ENCODE measurements around the gene FDX2. TPM values are rescaled to one million over a fixed set of nuclear protein-coding genes. Genes with fewer than 3 reads are reported as not detected.
A peak's percentile ranks its signal among the peaks of the same experiment; 100 is the strongest.

FDX2 gene
- total and polyA plus RNA-seq, 2 experiments from 2014 or later: 28.7 to 35.0 TPM

DNA sequence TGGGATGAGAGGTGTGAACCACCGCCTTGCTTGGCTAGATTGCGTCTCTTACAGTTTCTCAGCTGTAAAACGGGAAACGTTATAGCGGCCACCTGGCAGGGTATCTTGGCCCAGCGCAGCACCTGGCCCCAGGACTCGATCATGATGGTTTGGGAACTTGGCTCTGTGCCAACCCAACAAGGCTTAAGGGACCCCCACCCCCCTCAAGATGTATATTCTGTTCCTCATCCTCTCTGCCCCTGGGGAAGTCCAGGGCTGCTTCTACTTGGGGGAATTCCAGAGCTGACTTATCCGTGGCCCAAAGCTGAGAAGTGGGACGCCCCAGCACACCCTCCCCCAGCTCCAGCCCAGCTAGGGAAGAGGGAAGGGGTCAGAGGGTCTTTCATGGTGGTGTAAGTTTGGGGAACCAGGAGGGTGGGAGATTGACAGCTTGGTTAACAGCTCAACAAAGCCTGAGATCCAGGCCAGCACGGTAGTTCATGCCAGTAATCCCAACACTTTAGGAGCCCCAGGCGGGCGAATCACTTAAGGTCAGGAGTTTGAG, 44.2 kb downstream of the FDX2 start:
- peak overlapping the region; percentile 53 for H3K4me3 ChIP-seq
- peak overlapping the region; percentile 77 for H3K4me2 ChIP-seq
- TF ChIP-seq, protein P1, sequence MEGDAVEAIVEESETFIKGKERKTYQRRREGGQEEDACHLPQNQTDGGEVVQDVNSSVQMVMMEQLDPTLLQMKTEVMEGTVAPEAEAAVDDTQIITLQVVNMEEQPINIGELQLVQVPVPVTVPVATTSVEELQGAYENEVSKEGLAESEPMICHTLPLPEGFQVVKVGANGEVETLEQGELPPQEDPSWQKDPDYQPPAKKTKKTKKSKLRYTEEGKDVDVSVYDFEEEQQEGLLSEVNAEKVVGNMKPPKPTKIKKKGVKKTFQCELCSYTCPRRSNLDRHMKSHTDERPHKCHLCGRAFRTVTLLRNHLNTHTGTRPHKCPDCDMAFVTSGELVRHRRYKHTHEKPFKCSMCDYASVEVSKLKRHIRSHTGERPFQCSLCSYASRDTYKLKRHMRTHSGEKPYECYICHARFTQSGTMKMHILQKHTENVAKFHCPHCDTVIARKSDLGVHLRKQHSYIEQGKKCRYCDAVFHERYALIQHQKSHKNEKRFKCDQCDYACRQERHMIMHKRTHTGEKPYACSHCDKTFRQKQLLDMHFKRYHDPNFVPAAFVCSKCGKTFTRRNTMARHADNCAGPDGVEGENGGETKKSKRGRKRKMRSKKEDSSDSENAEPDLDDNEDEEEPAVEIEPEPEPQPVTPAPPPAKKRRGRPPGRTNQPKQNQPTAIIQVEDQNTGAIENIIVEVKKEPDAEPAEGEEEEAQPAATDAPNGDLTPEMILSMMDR (conservative IDR thresholded peaks at IDR 0.05; ENCODE audit: low read depth in 2 of 2): no peak
- no peak for TF ChIP-seq POLR2AphosphoS5 (IDR thresholded peaks at IDR 0.05; ENCODE audit: low read depth)
- TF ChIP-seq STAT1 (IDR thresholded peaks at IDR 0.05; ENCODE audit: unreplicated experiment): no peak
- TF ChIP-seq EZH2 (IDR thresholded peaks at IDR 0.05; ENCODE audit: low read depth, unreplicated experiment): no peak
- TF ChIP-seq, protein P2, sequence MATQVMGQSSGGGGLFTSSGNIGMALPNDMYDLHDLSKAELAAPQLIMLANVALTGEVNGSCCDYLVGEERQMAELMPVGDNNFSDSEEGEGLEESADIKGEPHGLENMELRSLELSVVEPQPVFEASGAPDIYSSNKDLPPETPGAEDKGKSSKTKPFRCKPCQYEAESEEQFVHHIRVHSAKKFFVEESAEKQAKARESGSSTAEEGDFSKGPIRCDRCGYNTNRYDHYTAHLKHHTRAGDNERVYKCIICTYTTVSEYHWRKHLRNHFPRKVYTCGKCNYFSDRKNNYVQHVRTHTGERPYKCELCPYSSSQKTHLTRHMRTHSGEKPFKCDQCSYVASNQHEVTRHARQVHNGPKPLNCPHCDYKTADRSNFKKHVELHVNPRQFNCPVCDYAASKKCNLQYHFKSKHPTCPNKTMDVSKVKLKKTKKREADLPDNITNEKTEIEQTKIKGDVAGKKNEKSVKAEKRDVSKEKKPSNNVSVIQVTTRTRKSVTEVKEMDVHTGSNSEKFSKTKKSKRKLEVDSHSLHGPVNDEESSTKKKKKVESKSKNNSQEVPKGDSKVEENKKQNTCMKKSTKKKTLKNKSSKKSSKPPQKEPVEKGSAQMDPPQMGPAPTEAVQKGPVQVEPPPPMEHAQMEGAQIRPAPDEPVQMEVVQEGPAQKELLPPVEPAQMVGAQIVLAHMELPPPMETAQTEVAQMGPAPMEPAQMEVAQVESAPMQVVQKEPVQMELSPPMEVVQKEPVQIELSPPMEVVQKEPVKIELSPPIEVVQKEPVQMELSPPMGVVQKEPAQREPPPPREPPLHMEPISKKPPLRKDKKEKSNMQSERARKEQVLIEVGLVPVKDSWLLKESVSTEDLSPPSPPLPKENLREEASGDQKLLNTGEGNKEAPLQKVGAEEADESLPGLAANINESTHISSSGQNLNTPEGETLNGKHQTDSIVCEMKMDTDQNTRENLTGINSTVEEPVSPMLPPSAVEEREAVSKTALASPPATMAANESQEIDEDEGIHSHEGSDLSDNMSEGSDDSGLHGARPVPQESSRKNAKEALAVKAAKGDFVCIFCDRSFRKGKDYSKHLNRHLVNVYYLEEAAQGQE (IDR thresholded peaks at IDR 0.05; ENCODE audit: unreplicated experiment): no peak
- TF ChIP-seq, protein P3, sequence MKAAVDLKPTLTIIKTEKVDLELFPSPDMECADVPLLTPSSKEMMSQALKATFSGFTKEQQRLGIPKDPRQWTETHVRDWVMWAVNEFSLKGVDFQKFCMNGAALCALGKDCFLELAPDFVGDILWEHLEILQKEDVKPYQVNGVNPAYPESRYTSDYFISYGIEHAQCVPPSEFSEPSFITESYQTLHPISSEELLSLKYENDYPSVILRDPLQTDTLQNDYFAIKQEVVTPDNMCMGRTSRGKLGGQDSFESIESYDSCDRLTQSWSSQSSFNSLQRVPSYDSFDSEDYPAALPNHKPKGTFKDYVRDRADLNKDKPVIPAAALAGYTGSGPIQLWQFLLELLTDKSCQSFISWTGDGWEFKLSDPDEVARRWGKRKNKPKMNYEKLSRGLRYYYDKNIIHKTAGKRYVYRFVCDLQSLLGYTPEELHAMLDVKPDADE (IDR thresholded peaks at IDR 0.05): no peak
- TF ChIP-seq, protein P4, sequence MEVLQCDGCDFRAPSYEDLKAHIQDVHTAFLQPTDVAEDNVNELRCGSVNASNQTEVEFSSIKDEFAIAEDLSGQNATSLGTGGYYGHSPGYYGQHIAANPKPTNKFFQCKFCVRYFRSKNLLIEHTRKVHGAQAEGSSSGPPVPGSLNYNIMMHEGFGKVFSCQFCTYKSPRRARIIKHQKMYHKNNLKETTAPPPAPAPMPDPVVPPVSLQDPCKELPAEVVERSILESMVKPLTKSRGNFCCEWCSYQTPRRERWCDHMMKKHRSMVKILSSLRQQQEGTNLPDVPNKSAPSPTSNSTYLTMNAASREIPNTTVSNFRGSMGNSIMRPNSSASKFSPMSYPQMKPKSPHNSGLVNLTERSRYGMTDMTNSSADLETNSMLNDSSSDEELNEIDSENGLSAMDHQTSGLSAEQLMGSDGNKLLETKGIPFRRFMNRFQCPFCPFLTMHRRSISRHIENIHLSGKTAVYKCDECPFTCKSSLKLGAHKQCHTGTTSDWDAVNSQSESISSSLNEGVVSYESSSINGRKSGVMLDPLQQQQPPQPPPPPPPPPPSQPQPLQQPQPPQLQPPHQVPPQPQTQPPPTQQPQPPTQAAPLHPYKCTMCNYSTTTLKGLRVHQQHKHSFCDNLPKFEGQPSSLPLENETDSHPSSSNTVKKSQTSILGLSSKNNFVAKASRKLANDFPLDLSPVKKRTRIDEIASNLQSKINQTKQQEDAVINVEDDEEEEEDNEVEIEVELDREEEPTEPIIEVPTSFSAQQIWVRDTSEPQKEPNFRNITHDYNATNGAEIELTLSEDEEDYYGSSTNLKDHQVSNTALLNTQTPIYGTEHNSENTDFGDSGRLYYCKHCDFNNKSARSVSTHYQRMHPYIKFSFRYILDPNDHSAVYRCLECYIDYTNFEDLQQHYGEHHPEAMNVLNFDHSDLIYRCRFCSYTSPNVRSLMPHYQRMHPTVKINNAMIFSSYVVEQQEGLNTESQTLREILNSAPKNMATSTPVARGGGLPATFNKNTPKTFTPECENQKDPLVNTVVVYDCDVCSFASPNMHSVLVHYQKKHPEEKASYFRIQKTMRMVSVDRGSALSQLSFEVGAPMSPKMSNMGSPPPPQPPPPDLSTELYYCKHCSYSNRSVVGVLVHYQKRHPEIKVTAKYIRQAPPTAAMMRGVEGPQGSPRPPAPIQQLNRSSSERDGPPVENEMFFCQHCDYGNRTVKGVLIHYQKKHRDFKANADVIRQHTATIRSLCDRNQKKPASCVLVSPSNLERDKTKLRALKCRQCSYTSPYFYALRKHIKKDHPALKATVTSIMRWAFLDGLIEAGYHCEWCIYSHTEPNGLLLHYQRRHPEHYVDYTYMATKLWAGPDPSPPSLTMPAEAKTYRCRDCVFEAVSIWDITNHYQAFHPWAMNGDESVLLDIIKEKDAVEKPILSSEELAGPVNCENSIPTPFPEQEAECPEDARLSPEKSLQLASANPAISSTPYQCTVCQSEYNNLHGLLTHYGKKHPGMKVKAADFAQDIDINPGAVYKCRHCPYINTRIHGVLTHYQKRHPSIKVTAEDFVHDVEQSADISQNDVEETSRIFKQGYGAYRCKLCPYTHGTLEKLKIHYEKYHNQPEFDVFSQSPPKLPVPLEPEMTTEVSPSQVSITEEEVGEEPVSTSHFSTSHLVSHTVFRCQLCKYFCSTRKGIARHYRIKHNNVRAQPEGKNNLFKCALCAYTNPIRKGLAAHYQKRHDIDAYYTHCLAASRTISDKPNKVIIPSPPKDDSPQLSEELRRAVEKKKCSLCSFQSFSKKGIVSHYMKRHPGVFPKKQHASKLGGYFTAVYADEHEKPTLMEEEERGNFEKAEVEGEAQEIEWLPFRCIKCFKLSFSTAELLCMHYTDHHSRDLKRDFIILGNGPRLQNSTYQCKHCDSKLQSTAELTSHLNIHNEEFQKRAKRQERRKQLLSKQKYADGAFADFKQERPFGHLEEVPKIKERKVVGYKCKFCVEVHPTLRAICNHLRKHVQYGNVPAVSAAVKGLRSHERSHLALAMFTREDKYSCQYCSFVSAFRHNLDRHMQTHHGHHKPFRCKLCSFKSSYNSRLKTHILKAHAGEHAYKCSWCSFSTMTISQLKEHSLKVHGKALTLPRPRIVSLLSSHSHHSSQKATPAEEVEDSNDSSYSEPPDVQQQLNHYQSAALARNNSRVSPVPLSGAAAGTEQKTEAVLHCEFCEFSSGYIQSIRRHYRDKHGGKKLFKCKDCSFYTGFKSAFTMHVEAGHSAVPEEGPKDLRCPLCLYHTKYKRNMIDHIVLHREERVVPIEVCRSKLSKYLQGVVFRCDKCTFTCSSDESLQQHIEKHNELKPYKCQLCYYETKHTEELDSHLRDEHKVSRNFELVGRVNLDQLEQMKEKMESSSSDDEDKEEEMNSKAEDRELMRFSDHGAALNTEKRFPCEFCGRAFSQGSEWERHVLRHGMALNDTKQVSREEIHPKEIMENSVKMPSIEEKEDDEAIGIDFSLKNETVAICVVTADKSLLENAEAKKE (CRISPR knock-in tag; IDR thresholded peaks at IDR 0.05): no peak
- TF ChIP-seq CREB1 (CRISPR knock-in tag; IDR thresholded peaks at IDR 0.05; ENCODE audit: low read depth): no peak
- no peak for TF ChIP-seq NANOG (IDR thresholded peaks at IDR 0.05; ENCODE audit: borderline replicate concordance)
- no peak for TF ChIP-seq EZH2phosphoT487 (IDR thresholded peaks at IDR 0.05; ENCODE audit: unreplicated experiment)
- TF ChIP-seq ZNF331 (CRISPR knock-in tag; IDR thresholded peaks at IDR 0.05; ENCODE audit: low read depth): no peak
- peaks cover 4% of the 10 kb centered on the region; the same call in 1 of the 2 replicates for H3K4me1 ChIP-seq (ENCODE audit: insufficient read depth)
- no peaks in the 10 kb centered on the region for H3K36me3 ChIP-seq (ENCODE audit: insufficient read depth)
- DNase-seq (ENCODE audit: low spot score) (no peak), ATAC-seq (peak; percentile 6; the same call in 2 of the 3 replicates)
- peaks cover 45% of the 10 kb centered on the region for H3K27me3 ChIP-seq (ENCODE audit: insufficient read depth)
- H2AFZ ChIP-seq: peak overlapping the region; percentile 94; the same call in 1 of the 2 replicates
- Mint-ChIP-seq H3K36me3 (ENCODE audit: low read depth) (peaks cover 4% of the 10 kb centered on the region; the same call in 1 of the 3 replicates), H3K27ac (no peak overlapping the region), H3K9me3 (no peaks in the 10 kb centered on the region; the same call in 2 of the 3 replicates), H3K4me3 (peak overlapping the region; percentile 65), H3K4me1 (peaks cover 4% of the 10 kb centered on the region; the same call in 2 of the 3 replicates), H3K27me3 (ENCODE audit: insufficient read depth, low read depth, poor library complexity) (peaks cover 42% of the 10 kb centered on the region)
- no peak overlapping the region for H3K27ac ChIP-seq (ENCODE audit: low read depth)
- H3K79me2 ChIP-seq (replicated peaks; ENCODE audit: insufficient read depth): no peaks in the 10 kb centered on the region
- H4K20me1 ChIP-seq (replicated peaks; ENCODE audit: insufficient read depth): no peaks in the 10 kb centered on the region
- no peaks in the 10 kb centered on the region for H3K9me2 ChIP-seq (ENCODE audit: insufficient read depth)
- peaks cover 13% of the 10 kb centered on the region; the same call in 1 of the 2 replicates for H3F3A ChIP-seq (replicated peaks; ENCODE audit: low read depth)
